Stimulated activated CD4-positive, alpha-beta T cell treated with anti-CD3 and anti-CD28 coated beads, Interleukin-4, amount 100 ng/mL, for 24 hours (primary cell): ENCODE data around the gene PCCA.
"Not testable (repeated sequence)": the region's sequence is repeated elsewhere in the genome, so short reads cannot be mapped to it uniquely, and the experiment has no call there.

Experiments used
- DNase-seq: peaks from one replicate; pipeline ENCODE4 v3.0.0-alpha.2; 2020

Gene PCCA

DNA sequence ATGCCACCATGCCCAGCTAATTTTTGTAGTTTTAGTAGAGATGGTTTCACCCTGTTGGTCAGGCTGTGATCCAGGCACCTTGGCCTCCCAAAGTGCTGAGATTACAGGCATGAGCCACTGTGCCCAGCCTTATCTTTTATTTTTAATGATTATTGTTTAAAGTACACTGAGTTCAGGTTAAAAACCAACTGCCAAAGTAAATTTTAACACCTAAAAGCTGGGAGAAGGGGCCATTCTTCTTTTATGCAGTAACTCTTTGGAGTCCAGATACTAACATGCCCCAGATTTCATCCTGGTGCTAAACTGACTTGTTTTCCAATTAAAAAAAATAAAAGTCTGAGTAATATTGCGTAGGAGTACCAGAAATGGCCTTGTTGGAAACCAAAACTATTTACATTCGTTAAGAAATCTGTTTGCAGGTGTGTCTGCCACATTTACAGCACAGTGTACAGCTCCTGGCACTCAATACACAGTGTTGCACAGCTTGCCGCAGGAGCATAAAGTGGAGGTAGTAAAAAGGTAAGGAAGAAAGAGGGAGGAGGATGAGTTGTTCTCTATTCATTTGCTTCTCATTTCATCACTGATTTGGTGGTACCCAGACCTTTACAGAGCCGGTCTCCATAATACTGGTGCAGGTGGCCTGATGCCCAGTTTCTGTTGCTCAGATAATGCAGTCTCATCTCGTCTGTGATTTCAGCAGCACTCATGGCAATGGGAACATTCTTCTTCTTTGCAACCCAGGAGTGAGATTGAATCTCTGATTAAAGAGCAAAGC lies 108.9 kb downstream of the PCCA start:
- DNase-seq, result no peak

GRCh38 chr13:100203696-100204367 lies 114.9 kb downstream of the PCCA start:
- no peak for DNase-seq

DNA sequence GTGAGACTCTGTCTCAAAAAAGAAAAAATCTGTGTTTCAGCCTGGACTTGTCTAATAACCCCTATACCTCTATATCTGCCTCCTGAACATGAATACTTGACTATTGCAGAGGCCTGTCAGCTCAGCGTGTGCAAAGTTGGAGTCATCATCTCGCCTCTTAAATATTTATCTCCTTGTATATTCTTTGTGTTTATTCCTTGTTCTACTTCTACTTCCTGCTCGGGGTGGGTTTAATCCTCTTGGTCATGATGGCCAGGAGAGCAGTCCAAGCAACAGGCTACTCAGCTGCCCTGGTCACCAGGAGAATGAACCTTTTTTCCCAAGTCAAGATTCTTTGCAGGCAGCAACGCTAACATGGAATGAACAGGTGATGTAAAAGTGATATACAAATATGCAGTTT lies 119.1 kb downstream of the PCCA start:
- no peak for DNase-seq

GRCh38 chr13:100208626-100209025 lies 119.7 kb downstream of the PCCA start:
- DNase-seq, result no peak

DNA sequence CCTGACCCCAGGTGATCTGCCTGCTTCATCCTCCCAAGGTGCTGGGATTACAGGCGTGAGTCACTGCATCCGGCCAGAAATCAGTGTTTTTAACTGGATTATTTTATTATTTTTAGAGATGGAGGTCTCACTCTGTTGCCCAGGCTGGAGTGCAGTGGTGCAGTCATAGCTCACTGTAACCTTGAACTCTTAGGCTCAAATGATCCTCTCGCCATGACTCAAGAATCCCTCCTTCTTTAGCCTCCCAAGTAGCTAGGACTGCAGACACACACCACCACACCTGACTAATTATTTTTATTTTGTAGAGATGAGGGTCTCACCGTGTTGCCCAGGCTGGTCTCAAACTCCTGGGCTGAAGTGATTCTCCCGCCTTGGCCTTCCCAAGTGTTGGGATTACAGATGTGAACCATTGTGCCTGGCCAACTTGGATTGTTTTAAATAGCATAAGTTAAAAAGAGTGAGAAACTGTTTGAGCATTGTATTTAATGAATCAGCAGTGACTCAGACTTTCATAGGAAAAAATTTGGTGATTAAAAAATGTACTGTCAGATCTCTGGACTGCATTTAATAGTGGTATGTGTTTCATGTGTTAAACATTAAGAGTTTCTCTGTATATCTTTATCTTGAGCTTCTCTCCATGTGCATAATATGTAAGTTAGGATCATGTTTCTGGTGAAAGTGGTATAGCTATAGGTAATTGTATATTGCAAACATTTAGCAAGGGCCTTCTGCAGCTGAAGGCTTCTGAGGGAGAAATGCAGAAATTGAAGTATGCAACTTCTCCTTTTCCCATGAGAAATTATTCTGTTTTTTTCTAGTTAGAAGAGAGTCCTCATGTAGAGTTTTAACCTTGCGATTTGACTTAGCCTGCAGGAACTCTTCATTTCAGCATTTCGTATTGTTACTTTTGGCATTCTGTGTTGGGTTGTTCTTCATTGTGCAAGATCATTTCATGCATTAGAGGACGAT lies 121.2 kb downstream of the PCCA start:
- no peak for DNase-seq

GRCh38 chr13:100211016-100211710 lies 122.3 kb downstream of the PCCA start:
- DNase-seq, result no peak

- no peak for DNase-seq
Observed at GRCh38 chr13:100212904-100213553, 124.1 kb downstream of the PCCA start.

DNA sequence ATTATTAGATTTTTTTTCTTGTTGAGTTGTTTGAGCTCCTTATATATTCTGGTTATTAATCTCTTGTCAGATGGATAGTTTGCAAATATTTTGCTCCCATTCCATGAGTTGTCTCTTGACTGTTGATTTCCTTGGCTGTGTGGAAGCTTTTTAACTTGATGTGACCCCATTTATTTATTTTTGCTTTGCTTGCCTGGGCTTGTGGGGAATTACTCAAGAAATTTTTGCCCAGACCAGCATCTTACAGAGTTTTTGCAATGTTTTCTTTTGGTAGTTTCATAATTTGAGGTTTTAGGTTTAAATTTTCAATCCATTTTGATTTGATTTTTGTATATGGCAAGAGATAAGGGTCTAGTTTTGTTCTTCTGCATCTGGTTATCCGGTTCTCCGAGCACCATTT lies 124.7 kb downstream of the PCCA start:
- DNase-seq, result no peak

DNA sequence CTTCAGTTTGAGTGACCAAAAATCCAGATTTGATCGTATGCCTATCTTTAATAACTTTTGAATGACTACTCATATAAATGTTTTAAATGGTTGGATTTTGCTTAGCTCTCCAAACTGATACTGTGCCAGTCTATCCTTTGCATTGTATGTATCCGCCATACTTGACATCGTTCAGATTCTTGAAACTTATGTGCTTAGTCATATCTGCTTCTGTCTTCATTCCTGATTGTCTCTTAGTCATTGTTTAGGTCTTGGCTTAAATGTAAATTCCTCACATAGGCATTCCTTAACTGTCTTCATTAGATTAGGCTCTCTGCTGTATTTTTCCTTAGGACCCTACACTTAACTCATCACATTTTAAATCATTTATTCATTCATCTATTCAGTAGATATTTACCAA lies 126.0 kb downstream of the PCCA start:
- no peak for DNase-seq

- no peak for DNase-seq
Observed at GRCh38 chr13:100221166-100221565, 132.3 kb downstream of the PCCA start.

GRCh38 chr13:100223966-100224530 lies 135.2 kb downstream of the PCCA start:
- DNase-seq, result not testable (repeated sequence)

DNA sequence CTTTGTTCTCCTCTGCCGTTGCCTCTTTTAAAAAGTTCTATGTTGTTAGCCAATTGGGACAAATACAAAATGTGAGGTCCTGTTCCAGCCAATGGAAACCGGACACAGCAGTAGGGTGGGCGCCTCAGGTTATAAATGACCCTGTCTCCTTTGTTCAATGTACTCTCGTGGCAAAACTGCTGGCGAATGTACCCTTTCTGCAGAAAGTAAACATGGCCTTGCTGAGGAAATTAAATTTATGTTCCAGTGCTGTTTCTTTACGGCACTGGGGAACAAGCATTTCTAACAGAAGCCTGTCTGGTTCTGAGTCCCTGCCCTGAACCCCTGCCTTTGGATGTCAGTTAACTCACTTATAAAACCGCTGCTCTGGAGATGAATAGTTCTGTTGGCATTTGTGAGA lies 140.7 kb downstream of the PCCA start:
- no peak for DNase-seq

DNA sequence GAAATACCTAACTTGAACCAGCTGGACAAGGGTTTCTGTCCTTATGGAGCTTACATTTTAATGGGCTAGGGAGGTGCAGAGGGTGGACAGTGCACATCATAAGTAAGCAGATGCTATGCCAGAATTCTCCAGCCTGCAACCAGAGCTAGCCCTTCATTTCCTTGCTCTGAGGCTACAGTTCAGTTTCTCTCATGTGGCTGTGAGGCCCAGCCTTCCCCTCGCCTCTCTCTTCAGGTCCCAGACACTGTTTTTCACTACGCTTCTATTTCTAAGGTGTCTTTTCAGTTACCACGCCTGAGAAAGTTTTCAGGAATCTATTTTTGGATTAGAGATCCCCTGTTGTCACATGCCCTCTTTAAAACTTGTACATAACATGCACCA lies 141.9 kb downstream of the PCCA start:
- no peak for DNase-seq

DNA sequence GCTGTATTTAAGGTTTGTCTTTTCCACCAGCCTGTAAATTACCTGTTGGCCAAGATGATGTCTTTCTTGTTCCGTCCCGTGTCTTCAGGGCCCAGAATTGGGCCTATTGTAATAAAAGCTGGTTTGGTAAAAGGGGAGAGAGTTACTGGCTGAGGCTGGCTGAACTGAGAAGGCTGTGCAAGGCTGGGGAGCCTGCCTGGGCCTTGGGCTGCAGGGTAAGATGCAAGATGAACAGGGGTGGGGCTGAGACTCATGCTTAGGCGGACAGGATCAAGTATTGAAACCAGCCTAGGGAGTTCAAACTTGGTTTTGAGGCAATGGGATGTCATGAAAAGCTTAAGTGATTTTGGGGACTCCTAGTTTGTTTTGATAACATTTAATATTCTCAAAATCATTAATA lies 142.3 kb downstream of the PCCA start:
- no peak for DNase-seq

GRCh38 chr13:100234006-100234405 lies 145.1 kb downstream of the PCCA start:
- DNase-seq, result no peak

- DNase-seq, result no peak
Observed at GRCh38 chr13:100234524-100235136, 145.7 kb downstream of the PCCA start.

DNA sequence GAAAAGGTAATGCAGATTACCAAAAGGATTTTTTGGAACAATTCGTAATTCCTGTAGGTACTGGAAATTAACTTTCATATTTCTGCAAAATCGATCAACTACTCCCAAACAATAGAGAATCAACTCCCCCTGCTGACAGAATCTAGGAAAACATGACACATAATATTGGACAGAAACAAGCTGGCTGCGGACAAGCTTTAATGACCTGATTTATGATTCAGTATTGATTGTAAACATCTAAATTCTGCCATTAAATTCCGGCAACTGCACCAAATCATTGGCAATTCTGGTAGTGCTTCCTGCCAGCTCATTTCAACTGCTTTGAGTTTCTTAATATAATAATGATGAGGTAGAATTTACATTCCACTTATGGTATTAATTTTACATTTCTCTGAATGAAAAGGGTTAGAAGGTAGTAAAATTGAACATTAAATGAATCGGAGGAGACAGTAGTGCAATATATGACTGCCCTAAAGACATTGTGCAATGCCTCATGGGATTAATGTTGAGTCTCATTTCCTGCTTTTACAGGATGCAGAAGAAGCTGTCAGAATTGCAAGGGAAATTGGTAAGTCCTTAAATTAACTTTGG lies 146.5 kb downstream of the PCCA start:
- DNase-seq, result peak; percentile 19

- no peak for DNase-seq
Observed at GRCh38 chr13:100240109-100240779, 151.4 kb downstream of the PCCA start.

DNA sequence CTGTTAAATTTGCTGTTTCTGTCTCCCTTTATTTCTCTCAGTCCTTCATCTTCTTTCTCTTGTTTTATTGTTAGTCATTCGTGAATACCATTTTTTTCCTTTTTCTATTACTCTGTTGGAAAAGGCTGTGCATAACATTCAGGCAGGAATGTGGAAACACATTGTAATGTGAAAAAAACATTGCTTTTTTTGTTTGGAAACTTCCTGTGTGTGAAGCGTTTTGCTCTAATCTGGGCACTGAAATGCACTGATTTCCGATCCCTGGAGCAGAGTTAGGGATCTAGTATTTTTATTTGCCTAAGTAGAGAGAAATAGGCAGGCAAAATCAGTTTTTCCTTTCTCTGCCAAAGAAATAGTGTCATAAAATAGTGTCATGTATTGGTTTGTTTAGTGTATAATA lies 155.5 kb downstream of the PCCA start:
- DNase-seq, result no peak

- DNase-seq, result no peak
Observed at GRCh38 chr13:100245104-100245503, 156.2 kb downstream of the PCCA start.
